Measurements from ENCODE around the gene PRKRA. TPM values are rescaled to one million over a fixed set of nuclear protein-coding genes. Genes with fewer than 3 reads are reported as not detected.
A peak's percentile ranks its signal among the peaks of the same experiment; 100 is the strongest.

PRKRA gene
- total RNA-seq, 1 experiment from 2014 or later: 59.4 TPM

GRCh38 chr2:178420463-178420999 lies 30.4 kb downstream of the PRKRA start:
- no peak for TF ChIP-seq REST (IDR thresholded peaks at IDR 0.05; ENCODE audit: insufficient read depth in 1 of 2, low read depth in 2 of 2, low read length in 1 of 2)
- no peaks in the 10 kb centered on the region for H3K27me3 ChIP-seq (ENCODE audit: control insufficient read depth, insufficient read depth, low read length)
- ChIA-PET CTCF (interaction anchor here (0.6 kb wide), 1 partner anchor 154 kb away, joined by 10 read pairs; no protein-coding TSS in a partner anchor), POLR2A (no interaction called here)
- no peaks in the 10 kb centered on the region for H3K4me1 ChIP-seq (ENCODE audit: control insufficient read depth, insufficient read depth, low read length)
- in situ Hi-C loops (cut with HindIII; ENCODE audit: low pct_unique_long_range_greater_than_20kb, low sequenced_read_pairs) (loop anchor here (10.0 kb wide), 1 partner anchor 296 kb away; no protein-coding TSS in a partner anchor), intact Hi-C loops (cut with micrococcal nuclease; ENCODE audit: unreplicated experiment) (no loop called here)
- H3K36me3 ChIP-seq (ENCODE audit: control insufficient read depth, insufficient read depth, low read length): no peaks in the 10 kb centered on the region
- H3K27ac ChIP-seq (ENCODE audit: low read length): no peak overlapping the region
- ATAC-seq (no peak), DNase-seq (ENCODE audit: low read depth, low spot score) (no peak)
- no TSS peak for BruUV-seq (replicated peaks)
- H3K9me3 ChIP-seq (ENCODE audit: control insufficient read depth, insufficient read depth, low read depth, low read length): no peaks in the 10 kb centered on the region; the same call in 1 of the 2 replicates
- H3K4me3 ChIP-seq (ENCODE audit: low read depth in 2 of 2, low read length in 2 of 2): no peak overlapping the region

GRCh38 chr2:178419123-178419522 lies 31.9 kb downstream of the PRKRA start:
- intact Hi-C loops (cut with micrococcal nuclease; ENCODE audit: unreplicated experiment): loop anchor here (10.0 kb wide), 1 partner anchor 434 kb away; no protein-coding TSS in a partner anchor
- no peak overlapping the region for H3K4me3 ChIP-seq (ENCODE audit: low read depth in 2 of 2, low read length in 2 of 2)
- no peak for DNase-seq (ENCODE audit: low read depth, low spot score)
- no peak for ATAC-seq
- TF ChIP-seq TCF7L2 (IDR thresholded peaks at IDR 0.05; ENCODE audit: low read depth, low read length) (no peak), SIN3A (IDR thresholded peaks at IDR 0.05; ENCODE audit: borderline replicate concordance, insufficient read depth, low read depth, low read length) (no peak), CTCF (IDR thresholded peaks at IDR 0.05) (peak; percentile 39; the same call in 1 of the 2 replicates), POLR2AphosphoS5 (IDR thresholded peaks at IDR 0.05; ENCODE audit: low read depth, low read length) (no peak), REST (IDR thresholded peaks at IDR 0.05; ENCODE audit: insufficient read depth in 1 of 2, low read depth in 2 of 2, low read length in 1 of 2) (no peak)
- H3K36me3 ChIP-seq (ENCODE audit: control insufficient read depth, insufficient read depth, low read length): no peaks in the 10 kb centered on the region
- in situ Hi-C loops (cut with HindIII; ENCODE audit: low pct_unique_long_range_greater_than_20kb, low sequenced_read_pairs): no loop called here
- H3K27ac ChIP-seq (ENCODE audit: low read length): no peak overlapping the region
- CTCF ChIA-PET: interaction anchor here (0.7 to 1.0 kb wide), 2 partner anchors 28 to 287 kb away, joined by 3 to 4 read pairs; no protein-coding TSS in a partner anchor
- no peaks in the 10 kb centered on the region for H3K27me3 ChIP-seq (ENCODE audit: control insufficient read depth, insufficient read depth, low read length)
- no TSS peak for BruUV-seq (replicated peaks)
- peaks cover 4% of the 10 kb centered on the region; the same call in 1 of the 2 replicates for H3K4me1 ChIP-seq (ENCODE audit: control insufficient read depth, insufficient read depth, low read length)
- POLR2A ChIA-PET: interaction anchor here (0.6 kb wide), 1 partner anchor 160 kb away, joined by 9 read pairs; no protein-coding TSS in a partner anchor
- no peaks in the 10 kb centered on the region for H3K9me3 ChIP-seq (ENCODE audit: control insufficient read depth, insufficient read depth, low read depth, low read length)

Measured in Panc1 (cell line).